Fibroblast of skin of back (primary cell): Measurements from ENCODE around the gene RBM27.
A peak's percentile ranks its signal among the peaks of the same experiment; 100 is the strongest.
"Not testable (repeated sequence)": the region's sequence is repeated elsewhere in the genome, so short reads cannot be mapped to it uniquely, and the experiment has no call there.

Source experiments
- DNase-seq: peaks from one replicate; pipeline ENCODE4 v3.0.0-alpha.2; 2013

RBM27 gene

GRCh38 chr5:146206257-146206656 is 2.9 kb downstream of the RBM27 start:
- DNase-seq, result no peak

DNA sequence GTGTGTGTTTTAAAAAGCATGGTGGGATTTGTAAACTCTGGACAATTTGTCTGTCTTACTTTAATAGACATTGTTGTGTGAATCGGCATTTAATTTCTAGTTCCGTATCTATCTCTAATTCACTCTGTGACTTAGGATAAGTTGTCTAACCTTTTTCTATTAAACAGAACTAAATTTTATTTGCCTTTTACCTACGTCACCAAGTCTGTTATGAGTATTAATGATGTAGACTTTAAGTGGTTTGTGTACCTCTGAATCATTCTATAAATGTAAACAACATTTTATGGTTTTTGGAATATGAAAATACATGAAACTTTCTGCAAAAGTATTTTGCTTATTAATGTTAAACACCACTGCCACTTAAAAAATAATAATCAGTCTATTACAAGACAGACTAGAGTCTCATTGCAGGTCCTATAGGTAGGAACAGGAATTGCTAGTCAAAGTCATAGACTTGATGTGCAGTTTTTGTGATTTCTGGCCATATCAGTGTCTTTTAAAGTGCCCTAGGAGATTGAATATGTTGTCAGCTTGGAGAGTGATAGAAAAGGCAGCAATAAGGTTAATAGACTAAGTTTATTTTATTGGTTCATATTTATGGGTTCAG is 5.6 kb downstream of the RBM27 start:
- no peak for DNase-seq

DNA sequence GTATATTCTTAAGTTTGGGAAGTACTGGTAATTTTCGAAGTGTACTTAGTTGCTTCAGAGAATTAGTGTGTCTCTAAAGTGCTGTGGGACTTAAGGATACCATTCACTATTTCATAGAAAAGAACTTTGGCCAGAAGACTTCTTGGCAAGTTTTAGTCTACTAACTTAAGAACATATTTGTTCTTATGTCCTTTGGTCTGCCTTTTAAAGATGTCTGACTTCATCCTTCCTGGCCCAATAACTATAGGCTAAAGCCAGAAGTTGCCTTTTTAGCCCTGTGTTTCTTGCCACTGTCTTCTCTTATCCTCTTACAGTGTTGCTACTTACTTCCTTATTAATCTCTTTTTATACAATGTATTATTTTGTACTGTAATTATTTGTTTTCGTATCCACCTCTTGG is 6.3 kb downstream of the RBM27 start:
- no peak for DNase-seq

- not testable (repeated sequence) for DNase-seq
These were observed 7.4 kb downstream of the RBM27 start for GRCh38 chr5:146210810-146211209.

GRCh38 chr5:146213210-146213826 is 9.9 kb downstream of the RBM27 start:
- no peak for DNase-seq

DNA sequence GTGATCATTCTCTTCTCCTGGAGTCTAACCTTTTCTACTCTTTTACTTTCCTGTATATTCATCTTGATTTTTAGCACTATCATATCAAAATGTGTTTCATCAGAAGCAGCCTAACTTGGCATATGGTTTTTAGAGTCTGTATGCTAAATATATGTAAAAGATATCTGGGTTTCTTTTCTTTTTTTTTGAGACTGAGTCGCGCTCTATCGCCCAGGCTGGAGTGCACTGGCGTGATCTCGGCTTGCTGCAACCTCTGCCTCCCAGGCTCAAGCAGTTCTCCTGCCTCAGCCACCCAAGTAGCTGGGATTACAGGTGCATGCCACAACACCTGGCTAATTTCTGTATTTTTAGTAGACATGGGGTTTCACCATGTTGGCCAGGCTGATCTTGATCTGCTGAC is 11.5 kb downstream of the RBM27 start:
- not testable (repeated sequence) for DNase-seq

GRCh38 chr5:146218168-146218567 is 14.8 kb downstream of the RBM27 start:
- DNase-seq, result no peak

- DNase-seq, result no peak
These were observed 15.8 kb downstream of the RBM27 start for GRCh38 chr5:146219243-146219642.

DNA sequence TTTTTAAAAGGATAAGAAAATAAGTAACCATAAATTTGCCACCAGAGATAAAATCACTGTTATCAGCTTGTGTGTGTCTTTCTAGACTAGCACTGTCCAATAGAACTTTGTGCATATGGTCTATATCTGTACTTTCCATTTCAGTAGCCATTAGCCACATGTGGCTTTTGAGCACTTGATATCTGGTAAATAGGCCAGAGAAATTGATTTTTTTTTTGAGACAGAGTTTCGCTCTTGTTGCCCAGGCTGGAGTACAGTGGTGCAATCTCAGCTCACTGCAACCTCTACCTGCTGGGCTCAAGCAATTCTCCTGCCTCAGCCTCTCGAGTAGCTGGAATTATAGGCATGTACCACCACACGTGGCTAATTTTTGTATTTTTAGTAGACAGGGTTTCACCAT is 17.8 kb downstream of the RBM27 start:
- DNase-seq, result no peak

GRCh38 chr5:146222005-146222404 is 18.6 kb downstream of the RBM27 start:
- no peak for DNase-seq

DNA sequence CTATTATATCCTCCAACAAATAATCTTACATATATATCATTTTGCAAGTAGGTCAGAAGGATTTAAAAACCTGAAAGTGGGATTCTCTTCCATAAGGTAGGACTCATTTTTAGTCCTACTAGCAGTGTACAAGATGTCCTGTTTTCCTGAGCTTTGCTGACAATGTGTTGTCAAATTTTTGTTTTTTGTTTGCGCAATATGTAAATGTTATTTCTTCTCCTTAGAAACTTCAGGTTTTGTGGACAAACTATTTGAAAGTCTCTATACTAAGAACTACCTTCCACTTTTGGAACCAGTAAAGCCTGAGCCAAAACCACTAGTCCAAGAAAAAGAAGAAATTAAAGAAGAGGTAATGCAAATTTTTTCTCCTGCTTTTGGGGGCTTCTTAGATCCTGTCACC is 19.8 kb downstream of the RBM27 start:
- no peak for DNase-seq

DNA sequence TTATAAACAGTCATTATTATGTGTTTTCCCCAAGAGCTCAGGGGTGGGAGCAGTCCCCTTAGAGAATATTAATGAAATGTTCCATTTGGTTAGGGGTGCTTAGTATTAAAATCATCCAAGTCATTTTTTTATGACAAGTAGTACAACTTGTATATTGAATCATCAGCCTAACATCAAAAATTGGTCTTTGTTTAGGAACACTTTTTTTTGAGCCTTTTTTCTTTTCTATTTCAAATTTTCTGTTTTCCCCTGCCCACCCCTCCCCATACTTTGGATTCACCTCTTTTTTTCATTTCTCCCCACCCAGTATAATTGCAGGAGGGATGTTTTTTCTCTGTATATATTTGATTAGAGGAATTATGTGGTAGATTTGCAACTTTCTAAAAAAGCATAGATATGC is 25.8 kb downstream of the RBM27 start:
- DNase-seq, result no peak

- no peak for DNase-seq
These were observed 28.8 kb downstream of the RBM27 start for GRCh38 chr5:146232223-146232622.

- no peak for DNase-seq
These were observed 30.0 kb downstream of the RBM27 start for GRCh38 chr5:146233441-146233840.

DNA sequence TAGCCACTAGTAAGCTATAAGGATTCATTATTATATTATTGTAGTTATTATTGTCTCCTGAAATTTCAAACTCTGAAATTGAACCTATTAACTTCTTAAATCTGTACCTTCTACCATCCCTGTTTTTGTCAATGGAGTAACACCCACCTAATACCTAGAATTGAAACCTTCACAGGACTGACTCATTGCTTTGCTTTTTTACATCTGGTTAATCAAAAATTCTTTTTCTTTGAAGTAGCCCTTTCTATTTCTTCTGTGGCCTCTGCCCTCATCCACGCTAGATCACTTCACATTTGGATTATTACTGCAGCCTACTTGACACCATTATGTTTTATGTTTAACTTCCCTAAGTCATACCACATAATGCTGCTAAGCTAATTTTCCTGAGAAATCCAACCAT is 35.6 kb downstream of the RBM27 start:
- no peak for DNase-seq

DNA sequence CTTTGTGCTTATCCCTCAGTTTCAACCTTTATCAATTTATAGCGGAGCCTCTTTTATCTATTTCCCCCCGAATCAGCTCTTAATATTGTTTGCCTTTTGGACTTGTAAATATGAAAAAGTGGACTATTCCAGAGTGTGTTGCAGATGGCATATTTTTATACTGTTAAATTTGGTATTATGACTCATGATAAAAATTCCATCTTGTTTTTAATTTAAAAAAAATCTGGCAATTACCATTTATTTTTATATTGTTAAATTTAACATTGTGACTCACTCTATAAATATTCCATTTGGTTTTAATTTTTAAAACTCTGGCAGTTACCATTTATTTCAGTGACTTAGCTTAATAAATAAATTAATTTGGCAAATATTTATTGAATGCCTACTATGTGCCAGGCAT is 37.5 kb downstream of the RBM27 start:
- DNase-seq, result peak; percentile 60

- no peak for DNase-seq
These were observed 39.8 kb downstream of the RBM27 start for GRCh38 chr5:146243247-146243646.

- no peak for DNase-seq
These were observed 45.2 kb downstream of the RBM27 start for GRCh38 chr5:146248561-146248960.

- no peak for DNase-seq
These were observed 46.4 kb downstream of the RBM27 start for GRCh38 chr5:146249801-146250200.
